HG03342 (cell line): Measurements from ENCODE around the gene PCYT2.

Source experiments
- ATAC-seq: cut with Tn5 transposase; IDR thresholded peaks from one replicate; pipeline ENCODE4 v1.9.1; 2021; ENCODE audit warnings: mild to moderate bottlenecking, moderate library complexity; ENCODE audit not compliant: unreplicated experiment

Gene PCYT2

GRCh38 chr17:81858967-81859905, 52.0 kb downstream of the PCYT2 start:
- ATAC-seq, result no peak

- no peak for ATAC-seq
Measured at GRCh38 chr17:81858170-81858966, 52.8 kb downstream of the PCYT2 start.

- no peak for ATAC-seq
Measured at GRCh38 chr17:81854974-81855774, 56.0 kb downstream of the PCYT2 start.

- no peak for ATAC-seq
Measured at GRCh38 chr17:81852237-81852636, 59.0 kb downstream of the PCYT2 start.

GRCh38 chr17:81851423-81851822, 59.8 kb downstream of the PCYT2 start:
- no peak for ATAC-seq
